Spleen (tissue), 11 donors: ENCODE data around the gene FIGNL1. TPM values are rescaled to one million over a fixed set of nuclear protein-coding genes. Genes with fewer than 3 reads are reported as not detected.

ENCODE experiments used
- DNase-seq: peaks from one replicate; pipeline ENCODE4 v3.0.0-alpha.2; 2020
- H3K27ac ChIP-seq, 8 donors: fragments of 200-600 bp; sonication (generic) in 7 of 8; 1 replicate in 4 of 8; 2 replicates in 4 of 8; pipeline versions ENCODE4 v1.5.0 to v1.8.0; 2016 to 2021; ENCODE audit warnings: inconsistent platforms in 4 of 8, mild to moderate bottlenecking in 4 of 8, moderate library complexity in 1 of 8
- H3K27me3 ChIP-seq, 7 donors: fragments of 200-600 bp; sonication (generic) in 6 of 7; replicated peaks in 1 of 7; 1 replicate in 4 of 7; 2 replicates in 3 of 7; pipeline versions ENCODE4 v1.5.0 to v1.8.0; 2016 to 2021; ENCODE audit warnings: inconsistent platforms in 3 of 7, mild to moderate bottlenecking in 1 of 7
- H3K36me3 ChIP-seq, 6 donors: fragments of 200-600 bp; sonication (generic) in 5 of 6; 1 replicate in 4 of 6; 2 replicates in 2 of 6; pipeline versions ENCODE4 v1.5.0 to v1.8.0; 2016 to 2021; ENCODE audit warnings: inconsistent platforms in 2 of 6
- H3K4me1 ChIP-seq, 6 donors: fragments of 200-600 bp; sonication (generic) in 5 of 6; 1 replicate in 3 of 6; 2 replicates in 3 of 6; pipeline versions ENCODE4 v1.5.0 to v1.8.0; 2016 to 2021; ENCODE audit warnings: inconsistent platforms in 3 of 6
- H3K4me3 ChIP-seq, 8 donors: fragments of 200-600 bp; sonication (generic) in 7 of 8; 1 replicate in 4 of 8; 2 replicates in 4 of 8; pipeline versions ENCODE4 v1.5.0 to v1.8.0; 2016 to 2021; ENCODE audit warnings: inconsistent platforms in 4 of 8, mild to moderate bottlenecking in 4 of 8, moderate library complexity in 2 of 8
- H3K9me3 ChIP-seq, 8 donors: fragments of 200-600 bp; sonication (generic) in 7 of 8; 1 replicate in 4 of 8; 2 replicates in 4 of 8; pipeline versions ENCODE4 v1.5.0 to v1.8.0; 2016 to 2021; ENCODE audit warnings: inconsistent platforms in 4 of 8
- CTCF ChIP-seq, 11 experiments: fragments of 200-600 bp in 7 of 11; fragments of 450-650 bp in 4 of 11; sonication (generic) in 4 of 11; IDR thresholded peaks in 8 of 11; conservative IDR thresholded peaks in 3 of 11; 1 replicate in 7 of 11; 2 replicates in 4 of 11; pipeline versions ENCODE4 v1.4.0 to v1.8.0; 2016 to 2021; ENCODE audit warnings: antibody characterized with exemption in 11 of 11, inconsistent platforms in 4 of 11, mild to moderate bottlenecking in 1 of 11
- POLR2A ChIP-seq, 3 donors: fragments of 450-650 bp; IDR thresholded peaks; one replicate each; pipeline ENCODE4 v1.5.1; 2017; ENCODE audit warnings: antibody characterized with exemption in 3 of 3, mild to moderate bottlenecking in 1 of 3
- POLR2AphosphoS5 ChIP-seq, 3 donors: sonication (generic); formaldehyde crosslinking; IDR thresholded peaks; one replicate each; pipeline ENCODE4 v1.5.1; 2017; ENCODE audit warnings: antibody characterized with exemption in 3 of 3
- WGBS, 5 donors: extraction: QIAGEN DNeasy Blood & Tissue Kit in 3 of 5; methylation state at CpG; one replicate each; pipeline versions ENCODE4 v1.1.5 to v1.1.7; 2013 to 2018; 5-methylcytosine and 5-hydroxymethylcytosine counted together
- intact Hi-C: fragments of 100-400 bp; cut with DNase I; formaldehyde crosslinking; loops from one replicate; pipeline ENCODE4 v1.15.0; 2023; ENCODE audit warnings: low total_unique reads
- polyA plus RNA-seq, 3 donors: library from polyadenylated mRNA; stranded (reverse); fragments of 200-250 nt; gene quantifications; one replicate each; pipeline ENCODE4 v1.2.1, GENCODE V29; 2013
- total RNA-seq, 7 donors: library from RNA; depleted of rRNA in 3 of 7; stranded (reverse); fragments of >200 nt in 3 of 7; fragmentation: NEBNext Ultra II Directional in 4 of 7; extraction: Animal tissue kit (Norgen Biotek cat#: 25700) in 4 of 7; gene quantifications; one replicate each; pipeline versions ENCODE4 v1.1.0 to v1.2.1, GENCODE V29; 2016 to 2021
- donor health status: healthy with polysubstance abuse.
- donor health status: DM: no; HTN: no; CAD: no; lungs with moderate emphysema.
- donor health status: DM: no; HTN: no; CAD: no.
- donor health status: Bipolar disorder and iron deficiency.
- donor health status: healthy.
- donor health status: DM: no; HTN: no; CAD: no.
- donor health status: DM: yes; HTN: yes; CAD: no.

The FIGNL1 gene
- total and polyA plus RNA-seq, 10 donors = 5.0 to 22.5 (median 10.7) TPM

- no peak for TF ChIP-seq CTCF (IDR thresholded peaks at IDR 0.05 in 8 of 11, conservative IDR thresholded peaks at IDR 0.05 in 3 of 11)
- TF ChIP-seq POLR2AphosphoS5 (IDR thresholded peaks at IDR 0.05) = no peak
- no peak for DNase-seq
- intact Hi-C loops = no loop called here
- Histone ChIP-seq H3K9me3 (peaks cover 0 to 11% (median 0%) of the 10 kb centered on the region in 8 donors), H3K27me3 (peaks cover 0 to 8% (median 0%) of the 10 kb centered on the region in 7 donors), H3K4me1 (peaks cover 0 to 26% (median 16%) of the 10 kb centered on the region in 6 donors), H3K4me3 (no peak overlapping the region), H3K36me3 (no peaks in the 10 kb centered on the region), H3K27ac (no peak overlapping the region)
- WGBS, 5 donors = 69 to 97% (median 87%) methylated on average over 1 of the region's 1 CpG
These were observed 41.8 kb upstream of the FIGNL1 start for GRCh38 chr7:50491943-50492342.

- H3K27me3 ChIP-seq = peaks cover 0 to 1% (median 0%) of the 10 kb centered on the region in 7 donors
- H3K4me3 ChIP-seq = no peak overlapping the region
- TF ChIP-seq POLR2A (IDR thresholded peaks at IDR 0.05) (no peak), CTCF (IDR thresholded peaks at IDR 0.05 in 8 of 11, conservative IDR thresholded peaks at IDR 0.05 in 3 of 11) (no peak), POLR2AphosphoS5 (IDR thresholded peaks at IDR 0.05) (no peak)
- peaks cover 0 to 11% (median 0%) of the 10 kb centered on the region in 8 donors for H3K9me3 ChIP-seq
- H3K4me1 ChIP-seq = peaks cover 0 to 20% (median 9%) of the 10 kb centered on the region in 6 donors
- intact Hi-C loops = no loop called here
- H3K36me3 ChIP-seq = no peaks in the 10 kb centered on the region
- H3K27ac ChIP-seq = no peak overlapping the region
- WGBS, 5 donors = 61 to 76% (median 66%) methylated on average over 5 of the region's 5 CpGs
- DNase-seq = no peak
These were observed 41.1 kb upstream of the FIGNL1 start for GRCh38 chr7:50491209-50491608.

- Histone ChIP-seq H3K9me3 (peaks cover 0 to 11% (median 0%) of the 10 kb centered on the region in 8 donors), H3K4me3 (no peak overlapping the region), H3K27ac (no peak overlapping the region), H3K36me3 (no peaks in the 10 kb centered on the region), H3K4me1 (no peaks in the 10 kb centered on the region), H3K27me3 (no peaks in the 10 kb centered on the region)
- no peak for TF ChIP-seq CTCF (IDR thresholded peaks at IDR 0.05 in 8 of 11, conservative IDR thresholded peaks at IDR 0.05 in 3 of 11)
- no peak for TF ChIP-seq POLR2AphosphoS5 (IDR thresholded peaks at IDR 0.05)
- TF ChIP-seq POLR2A (IDR thresholded peaks at IDR 0.05) = no peak
- intact Hi-C loops = no loop called here
- DNase-seq = no peak
These were observed 38.2 kb upstream of the FIGNL1 start for GRCh38 chr7:50488379-50488778.

- TF ChIP-seq CTCF (IDR thresholded peaks at IDR 0.05 in 8 of 11, conservative IDR thresholded peaks at IDR 0.05 in 3 of 11) = no peak
- no peak for TF ChIP-seq POLR2A (IDR thresholded peaks at IDR 0.05)
- H3K4me3 ChIP-seq = no peak overlapping the region
These were observed 36.4 kb upstream of the FIGNL1 start for GRCh38 chr7:50486512-50486911.

More at GRCh38 chr7:50486512-50486911, 36.4 kb upstream of the FIGNL1 start:
- no peaks in the 10 kb centered on the region for H3K27me3 ChIP-seq
- H3K36me3 ChIP-seq = no peaks in the 10 kb centered on the region
- H3K27ac ChIP-seq = no peak overlapping the region
- WGBS, 5 donors = 93 to 100% (median 97%) methylated on average over 1 of the region's 1 CpG
- H3K4me1 ChIP-seq = no peaks in the 10 kb centered on the region
- DNase-seq = no peak
- H3K9me3 ChIP-seq = peaks cover 0 to 11% (median 0%) of the 10 kb centered on the region in 8 donors
- intact Hi-C loops = no loop called here
